ENCODE results near the gene SMU1. TPM values are rescaled to one million over a fixed set of nuclear protein-coding genes. Genes with fewer than 3 reads are reported as not detected.

The SMU1 gene
- total and polyA plus RNA-seq, 2 of the 13 experiments (the other 11 are each of a cell fraction or from before 2014, with no cell fraction given), result 12.9 to 36.6 TPM

- peak; percentile 53; the same call in 1 of the 2 replicates for TF ChIP-seq MAX (IDR thresholded peaks at IDR 0.05)
- TF ChIP-seq HNRNPK (IDR thresholded peaks at IDR 0.05; ENCODE audit: low read depth, low read length, poor library complexity, severe bottlenecking), result no peak
- TF ChIP-seq SALL2 (CRISPR knock-in tag; IDR thresholded peaks at IDR 0.05), result no peak
- peak; percentile 44; the same call in 1 of the 2 replicates for TF ChIP-seq CREM (IDR thresholded peaks at IDR 0.05)
- TF ChIP-seq CREM (CRISPR knock-in tag; IDR thresholded peaks at IDR 0.05), result no peak
- no peak for TF ChIP-seq TFDP1 (CRISPR knock-in tag; IDR thresholded peaks at IDR 0.05; ENCODE audit: borderline replicate concordance)
- no peak for TF ChIP-seq KDM5A (IDR thresholded peaks at IDR 0.05; ENCODE audit: borderline replicate concordance, low read length)
- TF ChIP-seq HNF4A (CRISPR knock-in tag; IDR thresholded peaks at IDR 0.05), result peak; percentile 92
- TF ChIP-seq HHEX (CRISPR knock-in tag; IDR thresholded peaks at IDR 0.05), result no peak
- 0 out of 2 replicates have a peak, but pooled peaks have one; percentile 63 for TF ChIP-seq NAIF1 (CRISPR knock-in tag; IDR thresholded peaks at IDR 0.05; ENCODE audit: borderline replicate concordance)
- TF ChIP-seq TGIF2 (CRISPR knock-in tag; IDR thresholded peaks at IDR 0.05), result no peak
- no peak for TF ChIP-seq PCBP1 (IDR thresholded peaks at IDR 0.05; ENCODE audit: borderline replicate concordance, low read depth, low read length)
- TF ChIP-seq ZNF546 (CRISPR knock-in tag; conservative IDR thresholded peaks at IDR 0.05), result no peak
- no peak for TF ChIP-seq ZFP36 (IDR thresholded peaks at IDR 0.05; ENCODE audit: borderline replicate concordance, low read depth, low read length, partially characterized antibody)
- TF ChIP-seq ZNF136 (CRISPR knock-in tag; IDR thresholded peaks at IDR 0.05; ENCODE audit: low read depth), result no peak
- no peak for TF ChIP-seq TCF7 (IDR thresholded peaks at IDR 0.05; ENCODE audit: low read depth)
- no peak for TF ChIP-seq ZNF33B (CRISPR knock-in tag; IDR thresholded peaks at IDR 0.05)
- no peak for TF ChIP-seq THRA (CRISPR knock-in tag; IDR thresholded peaks at IDR 0.05; ENCODE audit: borderline replicate concordance)
- no peak for TF ChIP-seq PREB (CRISPR knock-in tag; IDR thresholded peaks at IDR 0.05)
- no peak for TF ChIP-seq GATA4 (IDR thresholded peaks at IDR 0.05; ENCODE audit: borderline replicate concordance, low read depth)
- TF ChIP-seq YEATS4 (CRISPR knock-in tag; IDR thresholded peaks at IDR 0.05; ENCODE audit: borderline replicate concordance), result no peak
- peak; percentile 69 for TF ChIP-seq PATZ1 (CRISPR knock-in tag; IDR thresholded peaks at IDR 0.05)
- TF ChIP-seq ZBTB49 (CRISPR knock-in tag; IDR thresholded peaks at IDR 0.05; ENCODE audit: borderline replicate concordance), result no peak
- TF ChIP-seq RFXAP (CRISPR knock-in tag; IDR thresholded peaks at IDR 0.05; ENCODE audit: borderline replicate concordance), result no peak
Measured at GRCh38 chr9:33048054-33048465, 28.4 kb downstream of the SMU1 start (continued).
